B cell (primary cell): ENCODE results near the gene ZPLD1. TPM values are rescaled to one million over a fixed set of nuclear protein-coding genes. Genes with fewer than 3 reads are reported as not detected.

Source experiments
- ATAC-seq: fragments of 200-7000 bp; cut with Tn5 transposase; one replicate; pipeline ENCODE4 v1.10.0; 2021; ENCODE audit warnings: low read depth, mild to moderate bottlenecking, moderate number of reproducible peaks, moderate library complexity
- CTCF ChIA-PET: fragments of 350-600 bp; sonication (Branson Sonifier 250); formaldehyde crosslinking; loops from one replicate; lab custom pipeline; 2021; ENCODE audit warnings: antibody characterized with exemption, inconsistent platforms; lab: Charles Lee
- POLR2A ChIA-PET: fragments of 350-600 bp; sonication (Branson Sonifier 250); formaldehyde crosslinking; loops from one replicate; lab custom pipeline; 2021; ENCODE audit warnings: antibody characterized with exemption; lab: Charles Lee
- DNase-seq: peaks from one replicate; pipeline ENCODE4 v3.0.0; 2013
- H2AFZ ChIP-seq: 2 replicates; pipeline ENCODE4 v1.6.1; 2012; ENCODE audit warnings: mild to moderate bottlenecking, low read depth, low read length; ENCODE audit not compliant: insufficient read depth, poor library complexity, severe bottlenecking
- H3K27ac ChIP-seq, 2 donors: 1 replicate in 1 of 2; 2 replicates in 1 of 2; pipeline ENCODE4 v1.5.1; 2012 to 2013; ENCODE audit warnings: low read length in 2 of 2, mild to moderate bottlenecking in 2 of 2, moderate library complexity in 1 of 2
- H3K27me3 ChIP-seq, 4 experiments: fragments of 200-600 bp in 1 of 4; sonication (generic) in 1 of 4; replicated peaks in 1 of 4; 1 replicate in 2 of 4; 2 replicates in 2 of 4; pipeline versions ENCODE4 v1.6.1 to v1.7.0; 2013 to 2016; ENCODE audit warnings: low read length in 3 of 4, mild to moderate bottlenecking in 2 of 4, mixed read lengths in 1 of 4, moderate library complexity in 1 of 4; ENCODE audit not compliant: insufficient read depth in 4 of 4, control insufficient read depth in 3 of 4; ENCODE audit errors: control extremely low read depth in 1 of 4
- H3K36me3 ChIP-seq, 2 experiments: replicated peaks in 1 of 2; 1 replicate in 1 of 2; 2 replicates in 1 of 2; pipeline versions ENCODE4 v1.6.1 to v1.7.1; 2013; ENCODE audit warnings: low read length in 1 of 2; ENCODE audit not compliant: insufficient read depth in 2 of 2, control insufficient read depth in 1 of 2; ENCODE audit errors: control extremely low read depth in 1 of 2, extremely low read depth in 1 of 2
- H3K4me1 ChIP-seq, 2 donors: fragments of 200-600 bp in 1 of 2; sonication (generic) in 1 of 2; 1 replicate in 1 of 2; 2 replicates in 1 of 2; pipeline versions ENCODE4 v1.5.1 to v1.6.1; 2013 to 2017; ENCODE audit warnings: low read length in 2 of 2; ENCODE audit not compliant: control insufficient read depth in 2 of 2, insufficient read depth in 2 of 2
- H3K4me2 ChIP-seq: replicated peaks from 2 replicates; pipeline ENCODE3; 2012; ENCODE audit warnings: mild to moderate bottlenecking, low read depth, low read length; ENCODE audit not compliant: poor library complexity, severe bottlenecking
- H3K4me3 ChIP-seq, 5 experiments: fragments of 200-600 bp in 1 of 5; sonication (generic) in 1 of 5; 1 replicate in 3 of 5; 2 replicates in 2 of 5; pipeline versions ENCODE4 v1.5.1 to v1.7.0; 2011 to 2016; ENCODE audit warnings: low read length in 4 of 5, mild to moderate bottlenecking in 4 of 5, low read depth in 2 of 5, control low read depth in 1 of 5, moderate library complexity in 1 of 5; ENCODE audit not compliant: insufficient read depth in 1 of 5; ENCODE audit errors: control extremely low read depth in 1 of 5, extremely low read depth in 1 of 5
- H3K79me2 ChIP-seq: fragments of 200-600 bp; sonication (generic); one replicate; pipeline ENCODE4 v1.6.0; 2016; ENCODE audit warnings: low read length; ENCODE audit not compliant: control insufficient read depth, insufficient read depth
- H3K9ac ChIP-seq: fragments of 200-600 bp; sonication (generic); 2 replicates; pipeline ENCODE4 v1.6.1; 2017; ENCODE audit warnings: mild to moderate bottlenecking, low read length, moderate library complexity
- H3K9me3 ChIP-seq, 3 donors: one replicate each; pipeline versions ENCODE4 v1.6.1 to v1.7.1; 2013; ENCODE audit warnings: low read length in 2 of 3; ENCODE audit not compliant: control insufficient read depth in 2 of 3, insufficient read depth in 1 of 3; ENCODE audit errors: control extremely low read depth in 1 of 3
- H4K20me1 ChIP-seq: 2 replicates; pipeline ENCODE4 v1.6.0; 2012; ENCODE audit warnings: mild to moderate bottlenecking, low read length; ENCODE audit not compliant: insufficient read depth, control insufficient read depth, poor library complexity, severe bottlenecking
- H3K27ac Mint-ChIP-seq: one replicate; pipeline ENCODE4 v1.8.0; 2021; ENCODE audit warnings: mixed read lengths
- H3K27me3 Mint-ChIP-seq: one replicate; pipeline ENCODE4 v1.8.0; 2021; ENCODE audit warnings: mixed read lengths
- H3K4me1 Mint-ChIP-seq: one replicate; pipeline ENCODE4 v1.8.0; 2021; ENCODE audit warnings: mixed read lengths
- H3K4me3 Mint-ChIP-seq: one replicate; pipeline ENCODE4 v1.8.0; 2021; ENCODE audit warnings: mixed read lengths
- H3K9me3 Mint-ChIP-seq: one replicate; pipeline ENCODE4 v1.8.0; 2022; ENCODE audit warnings: mixed read lengths; ENCODE audit not compliant: insufficient read depth
- CTCF ChIP-seq: fragments of 200-600 bp; IDR thresholded peaks from one replicate; pipeline ENCODE4 v1.8.0; 2022; ENCODE audit warnings: antibody characterized with exemption, mild to moderate bottlenecking
- EZH2 ChIP-seq: IDR thresholded peaks from 2 replicates; pipeline ENCODE4 v1.6.1; 2012; ENCODE audit warnings: borderline replicate concordance, low read depth, mild to moderate bottlenecking, moderate library complexity, low read length; ENCODE audit not compliant: insufficient read depth, poor library complexity, severe bottlenecking
- WGBS: methylation state at CpG from one replicate; pipeline ENCODE4 v1.1.5; 2013; ENCODE audit warnings: missing lambda C conversion rate; ENCODE audit not compliant: insufficient coverage; 5-methylcytosine and 5-hydroxymethylcytosine counted together
- intact Hi-C: fragments of 100-400 bp; cut with micrococcal nuclease; formaldehyde crosslinking; loops from one replicate; pipeline ENCODE4 v1.10.0; 2022
- polyA plus RNA-seq: library from polyadenylated mRNA; depleted of rRNA; stranded (reverse); fragments of >200 nt; gene quantifications from 2 replicates; pipeline ENCODE4 v1.2.3, GENCODE V29; 2012
- total RNA-seq, 2 donors: library from RNA; stranded (reverse); fragments of 120-200 nt in 1 of 2; gene quantifications; 1 replicate in 1 of 2; 2 replicates in 1 of 2; pipeline versions ENCODE4 v1.2.3 to v1.2.4, GENCODE V29; 2013 to 2022

ZPLD1 gene
- total and polyA plus RNA-seq, 2 donors (not counting 1 experiment from before 2014, with no cell fraction given), result not detected

- no peak for DNase-seq
- Mint-ChIP-seq H3K4me3 (no peak overlapping the region), H3K27me3 (peaks cover 7% of the 10 kb centered on the region), H3K4me1 (no peaks in the 10 kb centered on the region), H3K9me3 (no peaks in the 10 kb centered on the region), H3K27ac (no peak overlapping the region)
- no peaks in the 10 kb centered on the region for H3K4me1 ChIP-seq
- no peak overlapping the region for H3K27ac ChIP-seq
- H2AFZ ChIP-seq, result no peak overlapping the region
- H3K27me3 ChIP-seq, result no peaks in the 10 kb centered on the region
- CTCF ChIA-PET, result no interaction called here
- no peaks in the 10 kb centered on the region for H3K79me2 ChIP-seq
- TF ChIP-seq EZH2, result no peak
- POLR2A ChIA-PET, result no interaction called here
- ATAC-seq, result no peak
- no peaks in the 10 kb centered on the region for H3K9me3 ChIP-seq
- H3K4me3 ChIP-seq, result no peak overlapping the region
- no peaks in the 10 kb centered on the region for H3K36me3 ChIP-seq
- H4K20me1 ChIP-seq, result no peaks in the 10 kb centered on the region
- no peak overlapping the region for H3K4me2 ChIP-seq
- intact Hi-C loops, result no loop called here
- H3K9ac ChIP-seq, result no peak overlapping the region
- WGBS, result 83% methylated on average over 2 of the region's 3 CpGs
These were observed 19.4 kb downstream of the ZPLD1 start for GRCh38 chr3:102454181-102454580.

GRCh38 chr3:102457644-102458043 lies 22.8 kb downstream of the ZPLD1 start:
- Histone ChIP-seq H3K9me3 (no peaks in the 10 kb centered on the region), H3K79me2 (no peaks in the 10 kb centered on the region), H3K4me2 (no peak overlapping the region), H3K27me3 (no peaks in the 10 kb centered on the region), H2AFZ (no peak overlapping the region), H3K4me1 (no peaks in the 10 kb centered on the region), H3K27ac (no peak overlapping the region), H3K9ac (no peak overlapping the region), H3K4me3 (no peak overlapping the region), H4K20me1 (no peaks in the 10 kb centered on the region), H3K36me3 (no peaks in the 10 kb centered on the region)
- DNase-seq, result no peak
- no peak overlapping the region for H3K4me3 Mint-ChIP-seq
- POLR2A ChIA-PET, result no interaction called here
- ATAC-seq, result no peak
- WGBS, result no CpG with 5 or more reads among the region's 2 CpGs
- no peak for TF ChIP-seq EZH2
- TF ChIP-seq CTCF, result no peak
- H3K9me3 Mint-ChIP-seq, result no peaks in the 10 kb centered on the region
- no peak overlapping the region for H3K27ac Mint-ChIP-seq
- H3K4me1 Mint-ChIP-seq, result no peaks in the 10 kb centered on the region
- CTCF ChIA-PET, result no interaction called here
- intact Hi-C loops, result no loop called here
- H3K27me3 Mint-ChIP-seq, result peaks cover 8% of the 10 kb centered on the region
